IPS DF 6.9 (cell line): Measurements from ENCODE around the gene FAM219B.

Experiments used
- DNase-seq: peaks from one replicate; pipeline ENCODE4 v3.0.0-alpha.2; 2013; ENCODE audit warnings: low read depth, low spot score
- H3K27ac ChIP-seq: one replicate; pipeline ENCODE4 v1.5.1; 2013; ENCODE audit warnings: low read length, control low read depth
- H3K27me3 ChIP-seq: 2 replicates; pipeline ENCODE4 v1.6.1; 2013; ENCODE audit warnings: mild to moderate bottlenecking, low read length; ENCODE audit not compliant: control insufficient read depth, insufficient read depth
- H3K36me3 ChIP-seq: 2 replicates; pipeline ENCODE4 v1.6.1; 2013; ENCODE audit warnings: low read length; ENCODE audit not compliant: control insufficient read depth, insufficient read depth
- H3K4me1 ChIP-seq: 2 replicates; pipeline ENCODE4 v1.6.1; 2013; ENCODE audit warnings: low read length; ENCODE audit not compliant: control insufficient read depth, insufficient read depth
- H3K4me3 ChIP-seq: 2 replicates; pipeline ENCODE4 v1.5.1; 2013; ENCODE audit warnings: mild to moderate bottlenecking, low read length
- H3K9me3 ChIP-seq: 2 replicates; pipeline ENCODE4 v1.6.1; 2013; ENCODE audit warnings: low read length, inconsistent platforms; ENCODE audit not compliant: control insufficient read depth, insufficient read depth
- WGBS: extraction: QIAGEN DNeasy Blood & Tissue Kit; methylation state at CpG from one replicate; pipeline ENCODE4 v1.1.7; 2013; ENCODE audit warnings: mixed read lengths, missing lambda C conversion rate; ENCODE audit not compliant: insufficient read length, insufficient coverage; 5-methylcytosine and 5-hydroxymethylcytosine counted together

FAM219B gene

DNA sequence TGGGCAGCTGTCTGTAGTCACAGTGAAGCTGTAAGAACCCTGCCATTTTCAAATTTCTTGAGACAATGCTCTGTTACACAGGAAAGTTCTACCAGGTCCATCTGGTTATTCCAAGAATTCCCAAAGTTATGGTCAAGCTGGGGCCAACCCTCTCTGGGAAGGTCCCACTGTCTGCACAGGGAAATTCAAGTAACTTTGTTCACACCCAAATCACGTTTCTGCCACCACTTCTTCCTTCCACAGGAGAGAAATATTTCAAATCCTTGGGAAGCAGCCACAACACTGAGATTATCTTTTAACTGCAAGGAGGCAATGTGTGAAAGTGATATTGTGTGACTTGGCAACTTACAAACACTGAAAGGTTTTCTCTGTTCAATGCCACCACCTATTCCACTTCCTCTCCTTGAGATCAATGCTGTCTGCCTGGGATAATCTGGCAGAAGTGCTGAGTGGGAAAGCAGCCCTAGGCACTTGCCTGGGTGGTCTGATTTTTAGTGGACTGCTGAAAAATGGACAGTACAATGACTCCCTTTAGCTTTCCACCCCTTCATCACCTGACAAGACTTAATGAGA lies 39.1 kb downstream of the FAM219B start:
- no peak overlapping the region for H3K4me3 ChIP-seq
- no peaks in the 10 kb centered on the region for H3K27me3 ChIP-seq
- no peak overlapping the region for H3K27ac ChIP-seq
- H3K36me3 ChIP-seq, result no peaks in the 10 kb centered on the region; the same call in 1 of the 2 replicates
- no CpG with 5 or more reads among the region's 1 CpG for WGBS
- DNase-seq, result no peak
- no peaks in the 10 kb centered on the region for H3K9me3 ChIP-seq
- no peaks in the 10 kb centered on the region for H3K4me1 ChIP-seq

DNA sequence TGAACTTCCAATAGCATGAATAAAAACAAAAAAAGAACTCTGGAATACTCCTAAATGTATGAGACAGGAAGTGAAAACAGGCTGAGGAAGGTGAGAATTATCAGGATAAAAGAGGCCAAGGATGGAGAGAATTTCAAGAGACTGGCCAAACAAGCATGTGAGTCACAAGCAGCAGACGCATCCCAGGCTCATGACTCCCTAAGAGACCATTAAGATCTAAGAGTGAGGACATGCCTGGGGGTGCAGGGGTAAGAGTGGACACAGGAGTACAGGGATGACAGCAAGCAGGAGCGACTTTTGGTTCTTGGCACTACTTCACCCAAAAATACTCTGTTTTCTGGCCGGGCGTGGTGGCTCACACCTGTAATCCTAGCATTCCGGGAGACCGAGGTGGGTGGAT lies 40.6 kb downstream of the FAM219B start:
- H3K27me3 ChIP-seq, result no peaks in the 10 kb centered on the region
- no peaks in the 10 kb centered on the region for H3K9me3 ChIP-seq
- no CpG with 5 or more reads among the region's 6 CpGs for WGBS
- H3K4me3 ChIP-seq, result no peak overlapping the region
- DNase-seq, result no peak
- no peaks in the 10 kb centered on the region for H3K4me1 ChIP-seq
- no peak overlapping the region for H3K27ac ChIP-seq
- H3K36me3 ChIP-seq, result no peaks in the 10 kb centered on the region; the same call in 1 of the 2 replicates

DNA sequence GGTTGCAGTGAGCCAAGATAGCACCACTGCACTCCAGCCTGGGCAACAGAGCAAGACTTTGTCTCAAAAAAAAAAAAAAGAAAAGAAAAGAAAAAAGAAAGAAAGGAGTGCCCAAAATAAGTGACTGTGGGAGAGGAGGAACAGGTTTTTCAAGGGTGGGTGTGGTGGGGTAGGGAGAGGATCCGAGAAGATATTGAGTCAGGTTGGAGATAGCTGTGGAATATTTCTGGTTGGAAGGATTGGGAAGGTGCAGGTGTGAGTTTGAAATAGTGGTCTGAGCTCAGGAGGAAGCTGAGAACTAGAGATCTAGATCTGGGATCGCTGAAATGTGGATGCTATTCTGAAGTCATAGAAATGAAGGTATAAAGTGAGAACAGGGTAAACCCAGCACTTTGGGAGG lies 41.3 kb downstream of the FAM219B start:
- Histone ChIP-seq H3K9me3 (no peaks in the 10 kb centered on the region), H3K27me3 (no peaks in the 10 kb centered on the region), H3K27ac (no peak overlapping the region), H3K36me3 (no peaks in the 10 kb centered on the region; the same call in 1 of the 2 replicates), H3K4me3 (no peak overlapping the region), H3K4me1 (no peaks in the 10 kb centered on the region)
- no CpG with 5 or more reads among the region's 2 CpGs for WGBS
- DNase-seq, result no peak

GRCh38 chr15:74864296-74864695 lies 42.4 kb downstream of the FAM219B start:
- no CpG with 5 or more reads among the region's 6 CpGs for WGBS
- no peak overlapping the region for H3K27ac ChIP-seq
- H3K4me3 ChIP-seq, result no peak overlapping the region
- H3K36me3 ChIP-seq, result no peaks in the 10 kb centered on the region; the same call in 1 of the 2 replicates
- DNase-seq, result no peak
- no peaks in the 10 kb centered on the region for H3K4me1 ChIP-seq
- H3K9me3 ChIP-seq, result no peaks in the 10 kb centered on the region
- no peaks in the 10 kb centered on the region for H3K27me3 ChIP-seq

DNA sequence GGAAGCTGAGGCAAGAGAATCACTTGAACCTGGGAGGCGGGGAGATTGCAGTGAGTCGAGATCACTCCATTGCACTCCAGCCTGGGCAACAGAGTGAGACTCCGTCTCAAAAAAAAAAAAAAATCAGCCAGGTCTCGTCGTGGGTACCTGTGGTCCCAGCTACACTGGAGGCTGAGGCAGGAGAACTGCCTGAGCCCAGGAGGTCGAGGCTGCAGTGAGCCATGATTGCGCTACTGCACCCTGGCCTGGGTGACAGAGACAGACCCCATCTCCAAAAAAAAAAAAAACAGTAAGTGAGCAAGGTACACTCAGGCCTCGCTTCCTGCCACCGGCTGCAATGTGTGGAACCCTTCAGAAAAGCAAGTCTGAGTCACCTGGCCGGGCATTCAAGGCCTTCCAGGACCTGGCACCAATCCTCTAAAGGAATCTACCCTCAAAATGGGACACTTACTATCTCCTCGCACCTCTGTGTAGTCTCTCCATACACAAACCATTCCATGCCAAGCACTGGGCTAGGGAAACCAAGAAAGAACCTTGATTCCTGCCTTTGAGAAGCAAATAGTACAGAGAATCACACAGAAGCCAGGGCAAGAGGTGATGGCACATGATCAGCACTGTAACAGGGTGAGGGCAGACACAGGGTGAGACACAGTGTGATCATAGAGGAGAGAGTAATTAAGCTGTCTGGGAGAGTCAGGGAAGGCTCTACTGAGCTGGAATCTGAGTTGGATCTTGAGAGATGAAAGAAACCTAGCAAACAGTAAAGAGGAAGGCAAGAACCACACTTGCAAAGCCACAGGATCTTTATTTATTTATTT lies 43.2 kb downstream of the FAM219B start:
- Histone ChIP-seq H3K36me3 (no peaks in the 10 kb centered on the region; the same call in 1 of the 2 replicates), H3K9me3 (no peaks in the 10 kb centered on the region), H3K27ac (no peak overlapping the region), H3K4me3 (no peak overlapping the region), H3K27me3 (no peaks in the 10 kb centered on the region), H3K4me1 (no peaks in the 10 kb centered on the region)
- WGBS, result no CpG with 5 or more reads among the region's 11 CpGs
- DNase-seq, result no peak

DNA sequence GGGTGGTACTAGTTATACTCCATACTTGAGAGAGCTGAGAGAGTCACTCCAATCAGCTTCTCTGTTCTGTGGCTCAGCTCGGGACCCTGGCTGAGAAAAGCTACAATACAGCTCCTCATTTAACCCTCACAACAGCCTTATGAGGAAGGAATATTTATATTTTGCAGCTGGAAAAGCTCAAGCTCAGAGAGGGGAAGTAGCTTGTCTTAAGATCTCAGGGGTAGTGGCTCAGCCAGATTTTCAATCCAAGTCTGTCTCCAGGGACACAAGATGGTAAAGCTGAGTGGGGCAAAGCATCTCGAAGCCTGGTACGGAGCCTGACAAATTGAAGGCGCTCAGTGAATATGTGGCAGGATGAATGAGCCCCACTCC lies 48.3 kb downstream of the FAM219B start:
- Histone ChIP-seq H3K9me3 (no peaks in the 10 kb centered on the region), H3K4me1 (no peaks in the 10 kb centered on the region), H3K27ac (no peak overlapping the region), H3K36me3 (0 out of 2 replicates have a peak, but pooled peaks cover 2% of the 10 kb centered on the region), H3K27me3 (no peaks in the 10 kb centered on the region), H3K4me3 (no peak overlapping the region)
- WGBS, result no CpG with 5 or more reads among the region's 4 CpGs
- no peak for DNase-seq

- no peaks in the 10 kb centered on the region for H3K27me3 ChIP-seq
- no peaks in the 10 kb centered on the region for H3K9me3 ChIP-seq
- H3K27ac ChIP-seq, result no peak overlapping the region
- no peak for DNase-seq
- no CpG with 5 or more reads among the region's 9 CpGs for WGBS
- H3K4me1 ChIP-seq, result no peaks in the 10 kb centered on the region
- no peak overlapping the region for H3K4me3 ChIP-seq
- peaks cover 6% of the 10 kb centered on the region; the same call in 1 of the 2 replicates for H3K36me3 ChIP-seq
These were observed 48.8 kb downstream of the FAM219B start for GRCh38 chr15:74857671-74858368.

DNA sequence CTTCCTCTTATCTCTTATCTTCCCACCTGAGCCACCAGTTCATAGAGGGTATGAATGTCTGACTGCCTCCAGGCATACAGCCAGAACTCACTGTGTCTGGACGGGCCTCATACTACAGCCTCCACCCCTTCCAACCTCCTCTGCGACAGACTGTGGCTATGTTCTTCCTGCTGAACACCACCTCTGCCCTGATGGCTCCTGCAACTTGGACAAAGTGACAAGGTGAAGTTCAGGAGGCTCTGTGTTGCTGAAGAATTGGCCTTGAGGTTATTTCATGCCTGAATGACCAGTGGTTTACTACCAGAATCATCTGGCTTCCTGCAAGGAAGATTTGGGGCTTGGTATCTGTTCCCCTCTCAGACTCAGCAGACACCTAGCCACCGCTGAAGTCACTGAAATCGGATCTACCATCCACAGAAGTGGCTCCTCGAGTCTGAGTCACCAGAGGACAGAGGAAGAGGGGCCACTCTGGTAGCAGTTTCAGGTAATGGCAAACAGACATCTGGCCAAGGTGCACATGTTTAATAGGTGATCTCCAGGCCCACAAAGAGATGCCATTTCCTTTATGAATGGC lies 49.5 kb downstream of the FAM219B start:
- no peak overlapping the region for H3K27ac ChIP-seq
- WGBS, result no CpG with 5 or more reads among the region's 5 CpGs
- H3K36me3 ChIP-seq, result peaks cover 6% of the 10 kb centered on the region; the same call in 1 of the 2 replicates
- H3K4me1 ChIP-seq, result no peaks in the 10 kb centered on the region
- H3K27me3 ChIP-seq, result no peaks in the 10 kb centered on the region
- no peak overlapping the region for H3K4me3 ChIP-seq
- no peak for DNase-seq
- no peaks in the 10 kb centered on the region for H3K9me3 ChIP-seq

DNA sequence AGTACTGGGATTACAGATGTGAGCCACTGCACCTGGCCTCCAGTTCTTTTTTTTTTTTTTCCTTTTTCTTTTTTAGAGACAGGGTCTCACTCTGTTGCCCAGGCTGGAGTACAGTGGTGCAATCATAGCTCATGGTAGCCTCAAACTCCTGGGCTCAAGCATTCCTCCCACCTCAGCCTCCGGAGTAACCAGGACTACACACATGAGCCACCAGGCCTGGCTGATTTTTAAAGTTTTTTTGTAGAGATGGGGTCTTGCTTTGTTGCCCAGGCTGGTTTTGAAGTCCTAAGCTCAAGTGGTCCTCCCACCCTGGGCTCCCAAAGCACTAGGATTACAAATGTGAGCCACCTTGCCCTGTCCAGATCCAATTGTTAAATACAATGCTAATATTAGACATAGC lies 50.1 kb downstream of the FAM219B start:
- Histone ChIP-seq H3K9me3 (no peaks in the 10 kb centered on the region), H3K4me3 (no peak overlapping the region), H3K27ac (no peak overlapping the region), H3K4me1 (no peaks in the 10 kb centered on the region), H3K36me3 (peaks cover 12% of the 10 kb centered on the region), H3K27me3 (no peaks in the 10 kb centered on the region)
- no peak for DNase-seq
- no CpG with 5 or more reads among the region's 1 CpG for WGBS

GRCh38 chr15:74855857-74856256 lies 50.8 kb downstream of the FAM219B start:
- Histone ChIP-seq H3K9me3 (no peaks in the 10 kb centered on the region), H3K36me3 (peaks cover 12% of the 10 kb centered on the region), H3K4me3 (no peak overlapping the region), H3K27ac (no peak overlapping the region), H3K4me1 (no peaks in the 10 kb centered on the region), H3K27me3 (no peaks in the 10 kb centered on the region)
- no peak for DNase-seq
- WGBS, result no CpG with 5 or more reads among the region's 2 CpGs
